Hindlimb muscle (tissue), 1 donor: ENCODE results near the gene PAIP1. TPM values are rescaled to one million over a fixed set of nuclear protein-coding genes. Genes with fewer than 3 reads are reported as not detected.
"Not testable (repeated sequence)": the region's sequence is repeated elsewhere in the genome, so short reads cannot be mapped to it uniquely, and the experiment has no call there.

Experiments used
- DNase-seq: peaks from one replicate; pipeline ENCODE4 v3.0.0-alpha.2; 2013
- polyA plus RNA-seq: library from polyadenylated mRNA; unstranded; fragments of 120-200 nt; gene quantifications from one replicate; pipeline ENCODE4 v1.2.1, GENCODE V29; 2013; ENCODE audit not compliant: insufficient read length

Gene PAIP1
- polyA plus RNA-seq, 1 donor: 84.5 TPM

DNA sequence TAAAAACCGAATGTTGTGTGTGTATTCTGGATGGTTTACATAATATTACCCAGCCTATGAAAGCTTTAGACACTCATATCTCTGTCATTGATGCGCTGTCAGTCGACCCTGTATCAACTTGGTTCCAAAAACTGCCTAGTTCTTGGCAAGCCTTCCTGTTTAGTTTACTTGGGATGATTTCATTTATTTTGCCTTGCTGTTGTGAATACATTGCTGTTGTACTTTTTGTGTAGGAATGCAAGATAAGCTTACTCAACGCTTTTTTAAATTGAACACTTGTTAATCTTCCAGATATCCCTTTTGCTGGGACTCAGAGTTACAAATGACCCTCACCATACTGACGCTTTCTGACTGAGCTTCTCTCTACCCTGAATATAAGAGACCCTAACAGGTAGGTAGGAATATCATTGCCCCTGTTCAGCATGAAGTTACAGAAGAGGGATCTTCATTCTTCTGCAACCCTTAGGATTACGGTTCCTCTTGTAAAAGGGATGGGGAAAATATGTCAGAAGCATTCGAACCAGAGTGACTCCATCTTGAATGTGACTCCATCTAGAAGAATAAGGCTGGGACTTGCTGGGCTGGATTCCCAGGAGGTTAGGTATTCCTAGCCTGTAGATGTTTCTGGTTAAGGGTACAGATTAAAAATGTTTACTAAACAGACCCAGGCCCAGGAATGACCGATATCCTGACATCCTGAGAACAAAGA lies 13.7 kb upstream of the PAIP1 start:
- no peak for DNase-seq

DNA sequence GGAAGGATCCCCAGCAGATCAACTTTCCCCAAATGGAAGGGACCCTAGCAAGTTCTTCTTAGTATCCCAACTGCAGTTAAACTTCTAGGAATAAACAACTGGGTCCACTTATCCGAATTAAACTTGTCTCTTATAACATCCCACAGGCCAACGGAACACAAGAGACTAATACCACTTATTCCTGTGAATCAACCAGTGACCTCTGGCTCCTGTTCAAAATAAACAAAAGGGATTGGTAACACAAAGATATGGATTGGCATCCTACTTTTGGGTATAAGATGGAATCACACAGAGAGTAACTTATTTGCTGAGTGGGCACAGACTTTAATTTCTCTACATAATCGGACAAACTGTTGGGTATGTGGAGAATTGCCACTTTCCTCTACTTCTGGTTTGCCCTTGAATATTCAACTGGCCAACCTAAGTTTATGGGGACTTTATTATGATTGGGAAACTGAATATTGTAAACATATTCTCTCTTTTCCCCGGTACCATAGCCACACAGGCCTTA lies 12.4 kb upstream of the PAIP1 start:
- no peak for DNase-seq

DNA sequence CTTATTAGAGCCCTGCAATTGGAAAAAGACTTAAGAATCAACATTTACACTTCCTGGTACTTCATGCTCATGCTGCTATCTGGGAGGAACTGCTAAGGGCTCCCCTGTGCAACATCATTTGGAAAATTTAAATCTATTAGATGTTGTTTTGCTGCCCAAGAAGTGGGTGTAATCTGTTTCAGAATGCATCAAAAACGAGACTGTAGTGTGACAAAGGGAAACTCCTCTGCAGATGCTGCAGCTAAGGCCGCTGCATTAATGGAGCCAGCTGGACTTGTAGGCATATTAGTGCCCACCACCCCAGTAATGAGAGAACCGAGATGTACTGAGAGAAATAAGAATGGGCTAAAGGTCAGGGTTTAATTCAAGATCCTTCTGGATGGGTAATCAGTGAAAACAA lies 11.1 kb upstream of the PAIP1 start:
- DNase-seq: no peak

DNA sequence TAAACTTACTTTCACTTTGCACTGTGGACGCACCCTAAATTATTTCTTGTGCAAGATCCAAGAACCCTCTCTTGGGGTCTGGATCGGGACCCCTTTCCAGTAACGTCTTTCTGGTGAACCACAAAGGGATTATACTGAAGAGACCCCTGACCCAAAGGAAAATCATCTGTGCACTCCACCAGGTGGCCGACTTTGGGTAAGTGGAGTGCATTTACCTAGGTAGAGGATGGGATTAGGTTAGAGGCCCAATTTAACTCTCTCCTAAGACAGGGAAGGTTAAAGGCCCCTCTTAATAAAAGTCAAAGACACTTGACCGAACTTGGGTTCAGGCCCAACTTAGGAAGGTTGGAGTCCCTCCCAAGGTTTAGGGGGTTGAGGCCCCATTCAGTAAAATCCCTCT lies 8.2 kb upstream of the PAIP1 start:
- DNase-seq: no peak

DNA sequence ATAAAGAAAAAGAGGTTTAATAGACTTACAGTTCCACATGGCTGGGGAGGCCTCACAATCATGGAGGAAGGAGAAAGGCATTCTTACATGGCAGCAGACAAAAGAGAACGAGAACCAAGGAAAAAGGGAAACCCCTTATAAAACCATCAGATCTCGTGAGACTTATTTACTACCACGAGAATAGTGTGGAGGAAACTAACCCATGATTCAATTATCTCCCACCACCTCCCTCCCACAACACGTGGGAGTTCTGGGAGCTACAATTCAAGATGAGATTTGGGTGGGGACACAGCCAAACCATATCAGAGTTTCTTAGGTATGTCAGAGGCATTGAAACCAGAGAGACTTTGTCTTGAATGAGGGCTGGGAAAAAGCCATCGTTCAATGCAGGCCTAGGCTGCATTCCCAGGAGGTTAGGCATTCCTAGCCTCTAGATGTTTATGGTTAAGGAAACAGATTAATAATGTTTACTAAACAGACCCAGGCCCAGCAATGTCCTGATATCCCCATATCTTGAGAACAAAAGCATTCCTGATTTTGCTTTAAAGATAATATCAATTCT lies 7.5 kb upstream of the PAIP1 start:
- DNase-seq: no peak

DNA sequence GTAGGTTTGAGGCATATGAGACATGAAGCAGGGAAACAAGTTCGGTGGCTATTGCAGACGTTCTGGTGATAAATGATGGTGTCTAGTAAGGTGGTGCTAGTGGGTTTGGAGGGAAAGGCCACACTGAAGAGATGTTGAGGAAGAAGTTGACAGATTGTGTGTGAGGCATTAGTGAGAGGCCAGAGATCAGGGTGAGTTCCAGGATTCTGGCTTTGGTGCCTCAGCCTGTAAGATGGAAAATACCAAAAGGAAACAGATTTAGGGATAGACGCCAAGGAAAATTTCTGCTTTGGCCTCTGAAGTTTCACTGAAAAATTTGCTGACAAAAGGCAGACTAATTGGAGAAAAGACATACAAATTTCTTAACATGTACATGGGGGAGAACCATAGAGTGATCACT lies 6.4 kb upstream of the PAIP1 start:
- no peak for DNase-seq

DNA sequence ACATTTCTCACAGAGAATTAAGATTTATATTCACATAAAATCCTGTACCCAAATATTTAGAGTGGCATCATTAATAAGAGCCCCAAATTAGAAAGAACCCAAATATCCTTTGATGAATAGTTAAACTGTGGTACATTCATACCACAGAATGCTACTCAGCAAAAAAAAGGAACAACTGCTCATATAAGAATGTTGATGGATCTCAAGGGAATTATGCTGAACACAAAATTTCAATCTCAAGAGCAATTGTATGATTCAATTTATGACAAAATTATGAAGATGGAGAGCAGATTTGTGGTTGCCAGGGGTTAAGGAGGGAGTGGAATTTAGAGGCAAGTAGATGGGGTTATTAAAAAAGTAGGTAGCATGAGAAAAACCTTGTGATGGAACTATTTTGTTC lies 4.5 kb upstream of the PAIP1 start:
- no peak for DNase-seq

DNA sequence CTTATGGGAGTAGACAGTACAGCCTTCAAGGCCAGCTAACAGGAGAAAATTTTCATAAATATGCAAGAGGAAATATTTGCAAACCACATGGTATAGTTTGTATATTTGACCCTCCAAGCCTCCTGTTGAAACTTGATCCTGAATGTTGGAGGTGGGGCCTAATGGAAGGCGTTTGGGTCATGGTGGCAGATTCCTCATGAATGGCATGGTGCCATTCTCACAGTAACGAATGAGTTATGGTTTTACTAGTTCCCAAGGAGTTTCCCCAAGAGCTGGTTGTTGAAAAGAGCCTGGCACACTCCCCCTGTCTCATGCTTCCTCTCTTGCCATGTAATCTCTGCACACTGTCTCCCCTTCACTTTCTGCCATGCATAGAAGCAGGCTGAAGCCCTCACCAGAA lies 3.3 kb upstream of the PAIP1 start:
- DNase-seq: no peak

DNA sequence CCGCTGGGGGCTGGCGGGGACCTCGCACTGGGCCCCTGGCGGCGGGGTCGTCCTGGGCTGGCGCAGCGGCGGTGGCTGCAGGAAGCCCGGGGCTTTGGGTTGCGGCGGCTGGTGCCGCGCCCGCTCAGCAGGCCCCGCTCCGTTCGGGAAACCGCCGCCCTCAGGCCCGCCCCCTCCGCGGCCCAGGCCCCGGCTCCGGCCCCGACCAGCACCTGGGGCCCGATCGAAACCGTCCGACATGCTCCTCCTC lies 345 bp downstream of the PAIP1 start:
- not testable (repeated sequence) for DNase-seq

DNA sequence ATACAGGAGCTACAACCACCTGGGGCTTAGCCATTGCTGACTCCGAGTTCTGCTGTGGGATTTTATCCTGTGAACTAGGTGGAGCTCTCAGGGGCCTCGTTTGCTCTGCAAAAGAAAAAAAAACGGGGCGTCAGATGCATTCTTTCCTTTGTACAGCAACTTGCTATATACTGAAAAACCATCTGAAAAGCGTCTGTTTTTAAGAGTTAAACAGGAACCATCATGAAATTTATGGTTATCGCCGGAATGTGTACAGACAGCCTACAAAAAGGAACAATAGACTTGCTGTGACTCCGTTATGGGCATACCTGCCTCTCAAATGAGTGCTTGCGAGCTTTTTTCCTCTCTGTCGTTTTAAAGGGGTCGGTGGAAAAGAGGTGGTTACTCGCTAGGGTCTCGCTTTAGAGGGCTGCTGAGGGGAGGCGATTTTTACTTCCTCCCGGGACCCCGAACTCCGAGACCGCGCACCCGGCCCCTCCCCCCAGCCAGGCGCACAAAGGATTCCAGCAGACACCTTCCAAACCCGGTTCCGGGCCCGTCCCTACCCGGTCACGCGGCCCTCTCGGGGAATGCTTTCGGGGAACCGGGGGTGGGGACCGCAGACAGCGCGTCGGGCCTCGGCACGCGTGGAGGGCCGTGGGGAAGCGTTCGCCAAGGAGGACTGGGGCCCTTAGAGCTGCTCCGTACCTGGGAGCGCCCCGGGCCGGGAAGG lies 826 bp downstream of the PAIP1 start:
- DNase-seq: peak; percentile 48

DNA sequence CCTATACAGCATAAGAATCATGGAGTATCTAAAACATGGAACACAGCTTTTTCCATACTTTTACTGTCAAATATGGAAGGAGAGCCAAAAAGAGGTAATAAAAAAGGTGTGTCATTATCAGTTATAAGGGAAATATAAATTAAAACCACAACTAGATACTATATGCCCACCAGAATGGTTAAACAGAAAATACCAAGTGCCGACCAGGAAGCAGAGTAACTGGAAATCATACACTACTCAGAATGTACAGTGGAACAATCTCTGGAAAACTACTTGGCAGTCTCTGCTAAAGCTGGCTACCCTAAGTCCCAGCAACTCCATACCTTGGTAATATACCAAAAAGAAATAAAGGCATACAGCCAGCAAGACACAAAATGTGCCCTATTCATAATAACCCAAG lies 2.4 kb downstream of the PAIP1 start:
- no peak for DNase-seq

DNA sequence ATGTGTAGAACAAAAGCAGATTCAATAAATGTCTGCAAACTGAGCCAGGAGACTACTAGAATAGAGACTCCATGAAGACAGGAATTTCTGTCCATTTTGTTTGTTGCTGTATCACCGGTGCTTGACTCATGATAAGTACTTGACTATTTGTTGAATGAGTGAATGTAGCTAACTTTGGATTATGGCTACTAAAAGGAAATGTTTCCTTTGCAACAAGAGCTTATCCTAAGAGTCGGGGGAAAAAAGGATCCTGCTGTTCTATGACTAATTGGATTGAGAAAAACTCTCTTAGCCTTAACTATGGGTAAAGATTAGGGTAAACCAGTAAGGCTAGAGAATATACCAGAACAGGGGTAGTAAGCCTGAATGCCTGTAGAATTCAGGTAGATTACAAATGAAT lies 3.5 kb downstream of the PAIP1 start:
- no peak for DNase-seq

DNA sequence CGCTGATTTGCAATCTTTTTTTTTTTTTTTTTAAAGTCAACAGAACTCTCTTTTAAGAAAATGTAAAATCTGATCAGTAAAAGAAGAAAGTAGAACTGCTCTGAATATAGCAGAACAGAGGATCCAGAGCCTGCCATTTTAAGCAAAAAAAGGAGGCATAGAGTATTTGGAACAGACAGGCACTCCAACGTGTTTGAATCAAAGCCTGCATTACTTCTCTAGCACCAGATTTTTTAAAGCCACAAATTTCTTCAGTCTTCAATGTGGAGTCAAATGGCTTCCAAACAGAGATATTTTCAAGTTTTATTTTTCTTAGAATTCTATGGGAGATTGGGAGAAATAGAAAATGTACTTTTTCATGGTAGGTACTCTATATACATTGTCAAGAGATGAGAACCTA lies 5.1 kb downstream of the PAIP1 start:
- DNase-seq: no peak

DNA sequence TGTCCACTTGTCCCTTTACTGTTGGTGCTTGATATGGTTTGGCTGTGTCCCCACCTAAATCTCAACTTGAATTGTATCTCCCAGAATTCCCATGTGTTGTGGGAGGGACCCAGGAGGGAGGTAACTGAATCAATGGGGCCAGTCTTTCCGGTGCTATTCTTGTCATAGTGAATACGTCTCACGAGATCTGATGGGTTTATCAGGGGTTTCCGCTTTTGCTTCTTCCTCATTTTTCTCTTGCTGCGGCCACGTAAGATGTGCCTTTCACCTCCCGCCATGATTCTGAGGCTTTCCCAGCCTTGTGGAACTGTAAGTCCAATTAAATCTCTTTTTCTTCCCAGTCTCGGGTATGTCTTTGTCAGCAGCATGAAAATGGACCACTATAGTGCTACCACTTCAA lies 7.6 kb downstream of the PAIP1 start:
- DNase-seq: not testable (repeated sequence)

DNA sequence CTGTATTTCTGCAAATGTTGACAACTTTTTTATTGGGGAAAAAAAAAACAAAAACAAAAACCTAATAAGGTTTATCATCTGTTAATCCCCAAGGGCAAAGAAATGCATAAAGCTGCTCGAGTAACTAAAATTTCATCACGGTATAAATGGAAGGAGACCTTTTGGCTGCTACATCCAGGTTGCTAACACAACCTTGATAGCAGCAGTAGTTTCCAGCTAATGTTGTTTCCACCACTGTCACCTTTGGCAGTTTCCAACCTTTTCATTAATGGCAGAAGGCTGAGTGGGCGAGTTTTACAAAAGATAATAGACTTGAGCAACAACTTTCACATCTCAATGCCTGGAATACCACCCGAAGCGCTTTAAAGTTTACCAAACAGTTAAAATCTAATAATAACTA lies 8.5 kb downstream of the PAIP1 start:
- no peak for DNase-seq

DNA sequence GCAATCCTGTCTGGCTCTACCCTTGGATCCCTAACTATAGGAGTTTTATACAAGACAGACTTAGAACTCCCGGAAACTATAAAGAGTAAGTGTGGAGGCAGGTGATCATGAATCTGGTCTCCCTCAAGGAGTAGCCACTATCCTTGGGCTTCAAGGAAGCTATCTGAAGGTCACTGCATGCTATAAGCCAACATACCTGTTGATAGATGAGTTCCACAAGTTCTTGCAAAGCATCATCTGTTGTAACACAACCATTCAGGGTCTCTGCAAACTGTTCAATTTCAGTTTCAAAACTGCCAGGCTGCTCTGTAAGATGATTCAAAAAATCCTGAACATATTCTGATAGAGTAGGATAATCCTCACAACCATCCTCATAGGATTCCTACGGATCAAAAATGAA lies 9.3 kb downstream of the PAIP1 start:
- DNase-seq: no peak

DNA sequence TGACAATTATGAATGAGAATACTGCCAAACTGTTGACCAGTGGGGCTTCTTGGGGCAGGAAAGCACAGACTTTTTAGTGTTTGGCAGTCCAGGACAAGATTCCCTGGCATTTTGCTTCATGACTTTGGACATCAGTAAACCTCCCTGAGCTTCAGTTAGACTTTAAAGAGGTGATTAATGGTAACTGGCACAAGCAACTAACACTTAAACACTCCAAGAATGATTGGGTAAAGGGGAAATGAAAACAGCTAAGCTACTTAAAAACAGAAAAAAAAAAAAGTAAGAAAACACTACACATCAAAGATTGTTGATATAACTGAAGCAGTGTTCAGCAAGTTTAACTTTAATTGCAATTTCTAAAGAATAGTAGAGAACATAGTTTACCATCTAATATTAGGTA lies 13.4 kb downstream of the PAIP1 start:
- DNase-seq: no peak

DNA sequence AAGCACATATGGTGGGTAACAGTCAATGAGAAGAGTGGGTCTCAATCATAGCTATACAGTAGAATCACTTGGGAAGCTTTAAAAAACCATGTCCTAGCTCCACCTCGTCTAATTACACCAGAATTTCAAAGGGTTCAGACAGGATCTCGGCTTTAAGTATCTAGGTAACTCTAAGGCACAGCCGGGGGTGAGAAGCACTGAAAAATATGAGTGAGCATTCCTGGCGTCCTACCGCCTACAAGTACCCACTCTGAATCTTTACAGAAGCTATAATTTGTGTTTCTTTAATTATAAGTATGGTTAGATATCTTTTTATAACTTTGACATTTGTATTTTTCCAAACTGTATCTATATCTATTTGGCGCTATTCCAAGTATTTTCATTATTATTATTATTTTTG lies 16.1 kb downstream of the PAIP1 start:
- no peak for DNase-seq

DNA sequence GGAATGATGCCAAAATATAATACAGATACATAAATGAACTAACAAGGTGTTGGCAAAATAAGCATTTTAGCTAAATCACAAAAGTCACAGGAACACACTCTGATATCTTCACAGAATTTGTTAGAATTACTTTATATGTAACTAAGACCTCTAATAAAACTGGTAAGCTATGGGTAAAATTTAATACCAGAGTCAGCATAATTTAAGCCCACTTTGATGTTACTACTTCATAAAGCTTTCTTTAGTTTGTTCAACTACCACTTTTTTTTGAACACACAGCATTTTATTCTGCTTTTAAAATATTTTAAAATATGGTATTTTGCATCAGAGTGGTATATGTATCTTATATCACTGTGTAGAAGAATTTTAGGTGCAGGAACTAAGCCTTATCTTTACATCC lies 19.9 kb downstream of the PAIP1 start:
- no peak for DNase-seq

DNA sequence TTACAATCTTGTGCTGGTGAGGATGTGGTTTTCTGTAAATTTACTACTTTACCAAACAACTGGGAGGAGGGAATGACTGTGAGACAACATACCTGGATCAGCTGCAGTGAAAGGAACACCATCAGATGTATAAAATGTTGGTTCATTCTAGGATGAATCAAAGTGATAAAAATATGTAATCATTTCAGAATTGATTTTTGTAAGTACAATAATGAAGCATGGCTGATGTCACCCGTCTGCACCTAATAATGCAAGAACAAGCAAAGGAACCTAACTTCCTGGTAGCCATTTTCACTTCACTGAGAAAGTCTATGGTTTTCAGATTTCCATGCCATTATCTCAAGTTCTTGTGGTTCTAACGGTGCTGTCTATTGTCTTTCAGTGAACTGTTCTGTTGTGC lies 23.2 kb downstream of the PAIP1 start:
- no peak for DNase-seq

DNA sequence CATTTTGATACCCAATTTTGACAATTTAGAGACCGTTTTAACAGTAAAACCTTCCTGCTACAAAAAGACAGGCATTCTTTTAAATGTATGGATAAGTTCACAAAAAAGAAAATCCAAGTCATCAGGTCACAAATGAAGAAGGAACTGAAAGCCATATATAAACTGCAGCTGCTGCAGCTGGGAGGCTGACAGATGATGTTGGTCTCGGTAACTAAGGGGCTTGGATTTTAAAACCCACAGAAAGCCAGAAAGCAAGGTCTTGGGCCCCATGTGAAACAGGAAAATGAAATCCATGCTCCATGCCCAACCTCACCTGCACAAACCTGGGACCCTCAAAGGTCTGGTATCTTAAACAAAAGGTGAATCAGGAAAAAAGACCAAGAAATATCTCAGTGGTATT lies 26.2 kb downstream of the PAIP1 start:
- DNase-seq: no peak

DNA sequence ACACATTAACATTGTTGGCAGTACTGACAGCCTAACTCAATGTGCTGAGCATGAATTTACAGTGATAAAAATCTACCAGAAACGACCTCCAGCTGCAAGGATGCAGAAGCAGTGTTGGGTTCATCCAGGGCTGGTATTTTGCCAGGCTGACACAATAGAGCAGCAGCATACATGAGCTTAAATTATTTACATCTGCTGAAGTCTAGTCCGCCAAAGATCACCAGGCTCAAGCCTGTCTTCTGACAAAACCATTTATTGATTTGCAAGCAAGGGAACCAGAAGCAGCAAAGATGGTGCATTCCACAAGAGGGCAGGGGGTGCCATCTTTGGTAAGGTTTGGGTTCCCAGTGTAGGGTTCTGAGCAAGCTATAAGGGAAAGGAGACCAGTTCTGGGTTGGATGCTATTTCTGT lies 33.2 kb downstream of the PAIP1 start:
- no peak for DNase-seq

DNA sequence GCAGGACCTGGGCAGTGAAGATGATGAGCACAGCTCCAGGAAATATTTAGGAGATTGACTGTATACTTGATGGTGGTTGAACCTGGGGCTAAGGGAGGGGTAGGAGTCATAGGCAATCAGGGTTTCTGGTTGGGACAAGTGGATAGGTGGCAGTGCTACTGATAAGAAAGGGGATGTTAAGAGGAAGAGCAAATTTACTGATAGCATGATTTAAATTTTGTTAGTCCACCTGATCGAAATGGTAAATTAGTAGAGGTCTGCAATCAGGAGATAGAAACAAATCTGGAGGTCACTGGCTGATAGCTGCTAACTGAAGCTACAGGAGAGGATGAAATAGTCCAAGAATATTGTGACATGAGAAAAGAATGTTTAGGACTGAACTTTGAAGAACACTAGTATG lies 36.3 kb downstream of the PAIP1 start:
- DNase-seq: no peak

DNA sequence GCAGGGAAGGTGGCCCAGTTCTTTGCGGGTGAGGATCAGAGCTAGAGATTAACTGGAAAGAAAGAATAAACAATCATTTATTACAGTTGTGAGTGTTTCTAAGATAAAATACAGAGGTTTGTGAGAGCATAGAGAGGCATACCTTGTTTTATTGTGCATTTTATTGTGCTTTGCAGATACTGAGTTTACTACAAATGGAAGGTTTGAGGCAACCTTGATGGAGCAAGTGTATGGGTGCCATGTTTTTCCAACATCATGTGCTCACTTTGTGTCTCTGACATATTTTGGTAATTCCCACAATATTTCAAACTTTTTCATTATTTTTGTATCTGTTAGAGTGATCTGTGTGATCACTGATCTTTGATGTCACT lies 41.2 kb downstream of the PAIP1 start:
- no peak for DNase-seq
